ENCODE results near the gene CHD3. TPM values are rescaled to one million over a fixed set of nuclear protein-coding genes. Genes with fewer than 3 reads are reported as not detected.

Gene CHD3
- total RNA-seq, 1 donor from 2014 or later, result 14.2 TPM

DNA sequence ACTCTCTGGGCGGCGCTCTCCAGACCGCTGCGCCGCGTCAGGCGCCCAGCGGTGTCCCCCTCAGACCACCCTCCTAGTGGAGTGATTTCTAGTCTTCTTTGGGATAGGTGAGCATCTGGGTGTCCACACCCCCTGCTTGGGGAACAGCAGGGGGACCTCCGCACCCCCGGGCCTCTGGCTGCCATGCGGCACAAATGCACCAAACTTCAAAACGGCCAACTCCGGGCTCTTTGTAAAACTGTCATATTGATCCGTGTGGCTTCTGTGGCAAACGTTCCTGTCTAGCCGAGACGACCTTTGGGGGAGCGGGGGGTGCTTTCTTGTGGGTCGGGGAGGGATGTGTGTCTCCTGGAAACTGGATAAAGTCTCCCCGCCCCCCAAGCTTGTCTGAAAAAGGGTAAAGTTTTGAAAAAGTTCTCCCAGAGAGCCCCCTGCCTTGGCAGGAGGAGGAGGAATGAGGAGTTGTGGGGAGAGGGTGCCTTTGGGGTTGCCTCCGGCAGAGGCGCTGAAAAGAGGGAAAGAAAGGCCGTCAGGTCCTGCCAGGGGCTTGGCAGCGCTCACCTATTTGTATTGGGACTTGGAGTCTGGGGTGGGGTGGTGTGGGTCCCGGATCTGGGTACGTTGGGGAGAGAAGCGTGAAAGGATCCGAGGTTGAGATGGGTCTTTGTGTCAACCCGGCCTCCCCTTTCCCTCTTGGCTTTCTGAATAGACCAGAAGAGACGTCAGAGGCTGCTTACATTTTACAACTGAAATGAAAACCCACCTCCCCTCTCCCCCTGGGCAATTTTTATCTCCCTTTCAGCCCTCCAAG is 2.2 kb upstream of the CHD3 start:
- intact Hi-C loops (cut with DNase I), result loop anchor here (1.0 to 5.0 kb wide), 2 partner anchors 29 to 44 kb away; partner anchors contain the start of gene NAA38
- peak; percentile 76 for DNase-seq (ENCODE audit: low spot score)

DNA sequence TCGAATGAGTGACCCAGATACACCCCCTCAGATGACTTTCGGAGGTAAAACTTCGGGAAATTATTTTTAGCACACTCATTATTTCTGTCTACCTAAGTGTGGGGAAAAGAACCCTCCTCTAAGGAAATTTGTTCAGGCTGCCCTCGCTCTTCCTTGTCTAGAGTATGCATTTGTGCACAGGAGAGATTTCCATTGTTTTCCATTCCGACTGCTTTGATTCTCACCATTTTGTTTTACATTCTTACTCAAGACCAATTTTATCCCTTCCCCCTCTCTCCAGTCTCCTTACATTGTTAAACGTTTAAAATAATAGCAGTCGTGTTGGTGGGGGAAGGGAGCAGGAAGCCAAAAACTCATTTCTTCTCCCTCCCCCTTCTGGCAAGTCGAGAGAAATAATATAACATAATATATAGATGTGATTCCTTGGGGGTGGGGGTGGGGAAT is 1.5 kb upstream of the CHD3 start:
- no peak for DNase-seq (ENCODE audit: low spot score)
- intact Hi-C loops (cut with DNase I), result loop anchor here (1.0 to 5.0 kb wide), 2 partner anchors 30 to 45 kb away; partner anchors contain the start of gene NAA38

DNA sequence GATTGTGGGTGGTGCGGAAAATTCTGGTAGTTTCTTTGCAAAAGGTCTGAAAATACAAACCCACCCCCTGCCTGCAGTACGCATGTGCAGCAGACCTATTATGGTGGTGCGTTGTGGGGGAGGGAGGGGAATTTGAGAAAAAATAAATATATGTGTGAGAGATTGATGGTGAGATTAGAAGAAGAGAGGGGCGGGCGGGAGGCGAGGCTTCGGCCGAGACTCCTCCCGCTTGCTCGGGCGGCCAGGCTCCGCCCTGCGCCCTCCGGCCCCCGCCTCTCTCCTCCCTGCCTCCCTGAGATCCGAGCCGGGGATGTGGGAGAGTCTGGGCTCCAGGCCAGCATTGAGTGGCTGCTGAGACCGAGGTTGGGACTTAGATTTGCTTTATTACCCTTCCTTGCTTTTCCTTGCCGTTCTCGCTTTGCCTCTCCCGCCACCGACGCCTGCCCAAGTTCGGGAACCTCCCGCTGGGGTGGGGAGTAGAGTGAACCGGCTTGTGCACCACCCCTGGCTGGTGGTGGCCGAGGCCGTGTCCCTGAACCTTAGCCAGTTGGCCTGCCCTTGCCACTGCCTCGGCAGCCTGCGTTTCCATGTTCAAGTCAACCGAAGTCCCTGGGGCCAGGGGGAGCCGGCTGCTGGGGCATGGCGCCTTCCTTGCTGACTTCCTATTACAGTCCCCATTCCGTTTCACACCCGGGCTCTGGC is 956 bp upstream of the CHD3 start:
- DNase-seq (ENCODE audit: low spot score), result peak; percentile 95
- intact Hi-C loops (cut with DNase I), result loop anchor here (1.0 to 5.0 kb wide), 3 partner anchors 29 to 45 kb away; partner anchors contain the start of genes NAA38 and RNF227

DNA sequence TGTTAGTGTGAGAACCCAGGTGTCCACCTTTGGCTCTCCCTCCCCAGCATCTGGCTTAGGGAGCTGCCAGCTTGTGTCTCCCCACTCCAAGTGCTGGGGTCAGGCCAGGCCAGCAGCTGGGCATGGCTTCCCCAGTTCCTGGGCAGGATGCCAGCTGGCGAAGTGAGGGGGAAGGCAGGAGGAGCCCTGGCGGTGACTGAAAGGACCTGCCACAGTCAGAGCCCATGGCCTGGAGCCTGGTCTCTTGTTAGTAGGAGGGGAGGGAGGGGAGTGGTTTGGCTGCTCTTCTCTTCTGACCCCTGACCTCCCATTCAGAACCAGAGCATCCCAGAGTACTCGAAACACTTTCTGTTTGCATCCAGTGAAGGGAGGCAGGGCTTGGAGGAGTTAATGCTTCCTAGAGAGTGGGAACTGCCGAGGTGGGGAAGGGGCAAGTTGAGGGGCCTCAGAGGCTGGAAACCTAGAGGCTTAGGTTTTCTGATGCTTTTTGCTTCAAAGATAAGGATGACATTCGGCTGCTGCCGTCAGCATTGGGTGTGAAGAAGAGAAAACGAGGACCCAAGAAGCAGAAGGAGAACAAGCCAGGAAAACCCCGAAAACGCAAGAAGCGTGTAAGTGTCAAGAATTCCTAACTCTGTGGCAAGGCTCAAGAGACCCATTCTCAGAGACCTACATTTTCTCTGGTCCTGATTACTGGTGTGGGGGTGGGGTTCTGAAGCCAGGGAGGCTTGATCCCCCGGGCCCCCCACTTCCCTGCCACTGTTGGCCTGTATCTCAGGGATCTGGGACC is 772 bp downstream of the CHD3 start:
- intact Hi-C loops (cut with DNase I), result loop anchor here (5.0 kb wide), 1 partner anchor 47 kb away; no protein-coding TSS in a partner anchor
- DNase-seq (ENCODE audit: low spot score), result peak; percentile 96

DNA sequence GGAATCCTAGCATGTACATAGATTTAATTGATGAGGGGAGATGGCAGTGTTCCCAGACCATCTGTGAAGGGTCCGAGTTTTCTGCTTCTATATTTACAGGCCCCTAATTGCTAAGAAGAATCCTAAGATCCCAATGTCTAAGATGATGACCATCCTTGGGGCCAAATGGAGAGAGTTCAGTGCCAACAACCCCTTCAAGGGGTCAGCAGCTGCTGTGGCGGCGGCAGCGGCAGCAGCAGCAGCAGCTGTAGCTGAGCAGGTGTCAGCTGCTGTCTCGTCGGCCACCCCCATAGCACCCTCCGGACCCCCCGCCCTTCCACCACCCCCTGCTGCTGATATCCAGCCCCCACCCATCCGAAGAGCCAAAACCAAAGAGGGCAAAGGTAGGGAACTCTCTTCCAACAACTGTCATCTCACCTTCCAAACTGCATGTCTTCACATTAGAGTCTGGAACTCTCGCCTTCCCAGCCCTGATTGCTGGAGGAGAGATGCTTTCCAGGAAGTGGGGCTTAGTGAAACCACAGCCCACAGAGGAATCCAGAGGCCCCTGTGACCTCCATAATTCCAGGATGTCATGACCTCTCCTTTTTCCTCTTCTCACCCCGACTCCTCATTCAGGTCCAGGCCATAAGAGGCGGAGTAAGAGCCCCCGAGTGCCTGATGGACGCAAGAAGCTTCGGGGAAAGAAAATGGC is 4.7 kb downstream of the CHD3 start:
- intact Hi-C loops (cut with DNase I), result loop anchor here (2.0 to 10.0 kb wide), 2 partner anchors 69 to 149 kb away; no protein-coding TSS in a partner anchor
- DNase-seq (ENCODE audit: low spot score), result no peak

DNA sequence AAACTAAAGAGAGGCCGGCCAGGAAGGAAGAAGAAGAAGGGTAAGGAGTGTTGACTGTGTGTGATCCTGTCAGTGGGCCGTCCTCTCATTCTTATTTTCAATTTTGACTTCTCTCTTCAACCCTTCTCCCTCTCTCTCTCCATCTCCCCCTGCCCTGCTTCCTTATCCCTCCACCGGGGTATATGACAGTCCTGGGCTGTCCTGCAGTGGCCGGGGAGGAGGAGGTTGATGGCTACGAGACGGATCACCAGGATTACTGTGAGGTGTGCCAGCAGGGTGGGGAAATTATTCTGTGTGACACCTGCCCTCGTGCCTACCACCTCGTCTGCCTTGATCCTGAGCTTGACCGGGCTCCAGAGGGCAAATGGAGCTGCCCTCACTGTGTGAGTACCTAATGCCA is 5.6 kb downstream of the CHD3 start:
- intact Hi-C loops (cut with DNase I), result loop anchor here (10.0 kb wide), 1 partner anchor 149 kb away; no protein-coding TSS in a partner anchor
- no peak for DNase-seq (ENCODE audit: low spot score)

DNA sequence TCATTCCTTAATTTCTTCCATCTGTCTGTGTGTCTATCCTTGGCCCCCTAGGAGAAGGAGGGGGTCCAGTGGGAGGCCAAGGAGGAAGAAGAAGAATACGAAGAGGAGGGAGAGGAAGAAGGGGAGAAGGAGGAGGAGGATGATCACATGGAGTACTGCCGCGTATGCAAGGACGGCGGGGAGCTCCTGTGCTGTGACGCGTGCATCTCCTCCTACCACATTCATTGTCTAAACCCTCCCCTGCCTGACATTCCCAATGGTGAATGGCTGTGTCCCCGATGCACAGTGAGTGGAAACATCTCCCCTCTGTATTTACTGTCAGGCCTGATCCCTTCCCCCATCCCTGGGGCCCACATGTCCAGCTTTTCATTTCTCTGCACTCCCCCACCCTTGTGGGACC is 6.3 kb downstream of the CHD3 start:
- intact Hi-C loops (cut with DNase I), result loop anchor here (10.0 kb wide), 1 partner anchor 150 kb away; no protein-coding TSS in a partner anchor
- no peak for DNase-seq (ENCODE audit: low spot score)

DNA sequence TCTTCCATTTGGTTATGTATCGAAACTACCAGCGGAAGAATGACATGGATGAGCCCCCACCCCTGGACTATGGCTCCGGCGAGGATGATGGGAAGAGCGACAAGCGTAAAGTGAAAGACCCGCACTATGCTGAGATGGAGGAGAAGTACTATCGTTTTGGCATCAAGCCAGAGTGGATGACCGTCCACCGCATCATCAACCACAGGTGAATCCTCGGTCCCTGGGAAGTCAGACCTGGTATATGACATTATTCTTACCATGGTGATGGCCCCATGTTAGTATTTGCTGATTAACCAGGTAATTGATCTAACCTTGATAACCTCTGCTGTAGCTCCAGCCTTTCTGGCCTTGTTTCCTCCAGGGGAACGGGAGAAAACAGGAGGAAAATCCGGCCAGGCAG is 8.5 kb downstream of the CHD3 start:
- intact Hi-C loops (cut with DNase I), result loop anchor here (10.0 kb wide), 1 partner anchor 152 kb away; no protein-coding TSS in a partner anchor
- no peak for DNase-seq (ENCODE audit: low spot score)

DNA sequence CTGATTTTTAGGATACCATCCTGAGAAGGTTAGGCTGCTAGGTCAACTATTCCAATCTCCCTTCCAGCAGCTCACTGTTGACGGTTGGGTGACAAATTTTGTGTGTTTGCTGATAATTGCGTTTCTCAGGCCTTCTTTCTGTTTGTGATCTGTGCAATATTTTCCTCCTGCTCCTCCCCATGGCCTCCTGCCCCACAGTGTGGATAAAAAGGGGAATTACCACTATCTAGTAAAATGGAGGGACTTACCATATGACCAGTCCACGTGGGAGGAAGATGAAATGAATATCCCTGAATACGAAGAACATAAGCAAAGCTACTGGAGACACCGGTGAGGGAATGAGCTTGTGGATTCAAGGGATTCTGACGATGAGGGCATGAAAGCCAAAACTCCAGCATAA is 9.2 kb downstream of the CHD3 start:
- intact Hi-C loops (cut with DNase I), result loop anchor here (2.0 to 10.0 kb wide), 2 partner anchors 37 to 153 kb away; no protein-coding TSS in a partner anchor
- no peak for DNase-seq (ENCODE audit: low spot score)

DNA sequence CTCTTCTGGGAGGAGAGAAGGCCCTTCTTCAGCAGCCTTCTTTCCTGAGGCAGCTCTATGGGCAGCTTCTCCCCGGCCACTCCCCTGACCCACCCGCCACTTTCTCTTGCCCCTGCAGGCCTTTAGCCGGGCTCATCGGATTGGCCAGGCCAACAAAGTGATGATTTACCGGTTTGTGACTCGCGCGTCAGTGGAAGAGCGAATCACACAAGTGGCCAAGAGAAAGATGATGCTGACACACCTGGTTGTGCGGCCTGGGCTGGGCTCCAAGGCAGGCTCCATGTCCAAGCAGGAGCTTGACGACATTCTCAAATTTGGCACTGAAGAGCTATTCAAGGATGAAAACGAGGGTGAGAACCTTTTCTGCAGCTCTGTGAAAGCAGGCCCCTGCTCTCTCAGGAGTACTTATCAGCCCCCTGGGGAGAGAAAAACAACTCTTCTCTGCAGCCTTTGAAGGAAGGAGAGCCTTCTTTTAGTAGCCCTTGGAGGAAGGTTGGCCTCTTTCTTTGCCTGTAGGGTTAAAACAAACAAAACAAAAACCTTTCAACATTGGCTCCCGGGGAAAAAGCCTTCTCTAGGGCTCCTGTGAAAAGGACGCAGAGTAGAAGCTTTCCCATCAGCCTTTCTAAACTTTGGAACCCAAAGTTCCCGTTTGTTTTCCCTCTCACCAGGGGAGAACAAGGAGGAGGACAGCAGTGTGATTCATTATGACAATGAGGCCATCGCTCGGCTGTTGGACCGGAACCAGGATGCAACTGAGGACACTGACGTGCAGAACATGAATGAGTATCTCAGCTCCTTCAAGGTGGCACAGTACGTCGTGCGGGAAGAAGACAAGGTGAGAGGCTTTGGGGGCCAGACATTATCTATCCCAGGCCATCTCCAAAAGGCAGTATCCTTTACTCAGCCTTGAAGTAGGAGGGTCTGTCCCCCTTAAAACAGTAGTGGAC is 14.8 kb downstream of the CHD3 start:
- intact Hi-C loops (cut with DNase I), result no loop called here
- DNase-seq (ENCODE audit: low spot score), result no peak

DNA sequence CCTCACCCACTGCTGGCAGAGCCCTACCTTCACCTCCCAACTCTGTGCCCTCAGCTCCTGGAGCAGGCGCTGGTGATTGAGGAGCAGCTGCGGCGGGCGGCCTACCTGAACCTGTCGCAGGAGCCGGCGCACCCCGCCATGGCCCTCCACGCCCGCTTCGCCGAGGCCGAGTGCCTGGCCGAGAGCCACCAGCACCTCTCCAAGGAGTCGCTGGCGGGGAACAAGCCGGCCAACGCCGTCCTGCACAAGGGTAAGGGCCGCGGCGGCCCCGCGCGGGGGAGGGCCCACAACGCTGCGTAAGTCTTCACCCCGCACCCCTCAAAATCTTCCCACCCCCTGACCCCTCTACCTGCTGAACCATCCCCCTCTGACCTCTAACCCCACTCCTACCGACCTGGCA is 20.5 kb downstream of the CHD3 start:
- DNase-seq (ENCODE audit: low spot score), result no peak
- intact Hi-C loops (cut with DNase I), result no loop called here

DNA sequence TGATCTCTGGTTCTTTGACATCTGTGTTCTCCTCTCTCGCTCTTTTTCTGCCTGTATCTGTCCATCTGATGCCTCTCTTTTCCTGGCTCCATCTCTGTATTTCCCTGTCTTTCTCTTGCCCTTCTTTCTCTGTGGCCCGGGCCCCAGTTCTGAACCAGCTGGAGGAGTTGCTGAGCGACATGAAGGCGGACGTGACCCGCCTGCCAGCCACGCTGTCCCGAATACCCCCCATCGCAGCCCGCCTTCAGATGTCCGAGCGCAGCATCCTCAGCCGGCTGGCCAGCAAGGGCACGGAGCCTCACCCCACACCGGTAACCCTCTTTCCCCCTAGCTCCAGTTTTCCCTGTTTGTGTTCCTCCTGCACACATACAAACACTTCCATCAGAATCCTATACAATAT is 21.7 kb downstream of the CHD3 start:
- DNase-seq (ENCODE audit: low spot score), result no peak
- intact Hi-C loops (cut with DNase I), result no loop called here

DNA sequence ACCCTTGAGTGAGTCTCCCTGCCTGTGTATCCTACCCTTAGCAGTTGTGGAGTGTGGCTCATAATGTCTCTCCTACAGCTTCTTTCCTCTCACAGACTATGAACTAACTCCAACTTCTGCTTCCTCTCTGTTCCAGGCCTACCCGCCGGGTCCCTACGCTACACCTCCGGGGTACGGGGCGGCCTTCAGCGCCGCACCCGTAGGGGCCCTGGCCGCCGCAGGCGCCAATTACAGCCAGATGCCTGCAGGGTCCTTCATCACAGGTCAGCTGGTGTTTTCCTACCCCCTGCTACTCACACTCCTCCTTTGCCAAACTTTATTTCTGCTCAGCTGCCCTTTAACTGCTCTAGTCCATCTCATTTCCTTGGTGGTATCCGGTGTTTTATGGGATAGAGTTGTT is 22.1 kb downstream of the CHD3 start:
- no peak for DNase-seq (ENCODE audit: low spot score)
- intact Hi-C loops (cut with DNase I), result no loop called here

DNA sequence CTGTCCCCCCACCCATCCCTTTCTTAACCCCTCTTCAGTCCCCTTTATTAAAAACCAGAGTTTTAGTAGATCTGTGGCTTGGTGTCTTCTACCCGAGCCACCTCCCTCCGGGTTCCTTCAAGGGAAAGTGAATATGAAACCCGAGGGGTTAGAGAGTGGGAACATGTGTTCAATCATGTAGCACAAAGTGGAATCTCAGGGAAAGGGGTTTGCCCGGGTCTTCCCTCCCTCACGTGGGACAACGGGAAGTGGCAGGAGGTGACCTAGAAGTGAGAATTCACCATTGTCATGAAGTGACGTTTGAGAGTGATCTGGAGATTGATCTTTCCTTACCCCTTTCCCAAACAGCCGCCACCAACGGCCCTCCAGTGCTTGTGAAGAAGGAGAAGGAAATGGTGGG is 22.5 kb downstream of the CHD3 start:
- intact Hi-C loops (cut with DNase I), result no loop called here
- DNase-seq (ENCODE audit: low spot score), result no peak

DNA sequence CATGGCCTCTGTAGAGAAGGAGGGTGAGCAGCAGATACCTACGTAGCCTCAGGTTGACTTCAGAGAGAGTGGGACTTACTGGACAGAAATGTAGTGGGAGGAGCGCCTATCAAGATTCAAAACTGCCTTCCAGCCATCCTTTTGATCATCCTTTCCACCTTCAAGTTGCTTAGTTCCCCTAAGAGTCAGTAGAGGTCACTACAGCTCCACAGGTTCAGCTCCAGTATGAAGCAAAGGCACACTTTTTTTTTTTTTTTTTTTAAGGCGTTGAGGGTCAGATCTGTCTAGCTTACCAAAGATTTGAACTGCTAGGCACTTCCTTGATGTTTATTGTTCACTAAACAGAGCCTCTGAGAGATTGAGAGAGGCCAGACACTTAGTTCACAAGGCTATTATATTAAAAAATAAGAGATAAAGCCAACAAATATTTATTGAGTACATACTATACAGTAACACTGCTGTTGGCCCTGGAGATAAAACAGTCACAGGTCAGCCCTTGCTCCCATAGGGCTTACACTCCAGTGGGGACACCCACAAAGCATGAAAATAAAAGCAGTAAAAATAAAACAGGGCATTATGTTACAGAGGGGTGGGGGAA is 24.4 kb downstream of the CHD3 start:
- DNase-seq (ENCODE audit: low spot score), result no peak
- intact Hi-C loops (cut with DNase I), result loop anchor here (2.0 kb wide), 1 partner anchor 76 kb away; no protein-coding TSS in a partner anchor

DNA sequence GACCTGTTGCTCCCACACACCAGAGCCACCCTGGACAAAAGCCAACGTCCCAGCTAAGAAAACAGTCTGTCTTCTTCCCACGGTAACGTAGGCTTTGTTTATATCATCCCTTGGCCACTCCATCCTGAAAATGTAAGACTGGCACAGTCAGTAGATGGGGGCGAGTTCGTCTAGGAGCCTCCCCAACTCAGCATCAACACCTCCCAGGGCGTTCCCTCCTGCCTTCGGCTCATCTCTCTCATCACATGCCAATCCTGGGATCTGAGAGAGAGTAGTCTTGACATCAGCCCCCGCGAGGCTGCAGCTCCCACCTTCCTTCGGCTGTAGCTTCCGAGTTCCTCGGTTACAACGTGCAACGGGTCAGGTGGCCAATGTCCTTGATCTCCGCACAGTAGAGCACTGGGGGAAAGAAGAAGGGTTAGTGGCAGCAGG is 26.6 kb downstream of the CHD3 start:
- no peak for DNase-seq (ENCODE audit: low spot score)
- intact Hi-C loops (cut with DNase I), result loop anchor here (2.0 kb wide), 1 partner anchor 126 kb away; no protein-coding TSS in a partner anchor

Data from cardiac septum (tissue), 1 donor.